Right lobe of liver (tissue), 4 donors: ENCODE data around the gene ACVRL1.

ENCODE experiments used
- CTCF ChIP-seq, 4 donors: fragments of 200-600 bp in 3 of 4; fragments of 450-650 bp in 1 of 4; IDR thresholded peaks; one replicate each; pipeline versions ENCODE4 v1.5.1 to v1.8.0; 2016 to 2022; ENCODE audit warnings: antibody characterized with exemption in 4 of 4, mild to moderate bottlenecking in 2 of 4
- POLR2A ChIP-seq: fragments of 450-650 bp; IDR thresholded peaks from one replicate; pipeline ENCODE4 v1.6.1; 2017; ENCODE audit warnings: antibody characterized with exemption, mild to moderate bottlenecking
- donor health status: DM: no; HTN: no; CAD: no.
- donor health status: DM: no; HTN: no; CAD: no.
- donor health status: DM: no; HTN: yes; CAD: no.

GRCh38 chr12:51901881-51902280, 5.4 kb upstream of the ACVRL1 start:
- no peak for TF ChIP-seq POLR2A
- TF ChIP-seq CTCF (IDR thresholded peaks at IDR 0.05), result no peak
